Thyroid gland (tissue), 4 donors: ENCODE results near the gene PRMT2. TPM values are rescaled to one million over a fixed set of nuclear protein-coding genes. Genes with fewer than 3 reads are reported as not detected.

ENCODE experiments used
- DNase-seq, 2 donors: peaks; one replicate each; pipeline ENCODE4 v3.0.0-alpha.2; 2019
- H3K27ac ChIP-seq, 3 donors: fragments of 200-600 bp; sonication (generic); 1 replicate in 2 of 3; 2 replicates in 1 of 3; pipeline ENCODE4 v1.5.1; 2016 to 2019; ENCODE audit warnings: mild to moderate bottlenecking in 1 of 3, moderate library complexity in 1 of 3
- H3K27me3 ChIP-seq: fragments of 200-600 bp; sonication (generic); one replicate; pipeline ENCODE4 v1.5.1; 2019
- H3K36me3 ChIP-seq, 2 donors: fragments of 200-600 bp; sonication (generic); one replicate each; pipeline ENCODE4 v1.5.1; 2016 to 2019
- H3K4me1 ChIP-seq, 2 donors: fragments of 200-600 bp; sonication (generic); one replicate each; pipeline ENCODE4 v1.5.1; 2017 to 2019
- H3K4me3 ChIP-seq, 3 donors: fragments of 200-600 bp; sonication (generic); replicated peaks in 1 of 3; 1 replicate in 2 of 3; 2 replicates in 1 of 3; pipeline ENCODE4 v1.5.1; 2016; ENCODE audit warnings: mild to moderate bottlenecking in 1 of 3
- H3K9me3 ChIP-seq: fragments of 200-600 bp; sonication (generic); one replicate; pipeline ENCODE4 v1.5.1; 2017
- POLR2A ChIP-seq, 2 donors: fragments of 450-650 bp; IDR thresholded peaks; one replicate each; pipeline ENCODE4 v1.6.1; 2017; ENCODE audit warnings: antibody characterized with exemption in 2 of 2, mild to moderate bottlenecking in 2 of 2, moderate library complexity in 1 of 2
- WGBS, 2 donors: methylation state at CpG; one replicate each; pipeline ENCODE4 v1.1.5; 2017; 5-methylcytosine and 5-hydroxymethylcytosine counted together
- intact Hi-C: fragments of 100-400 bp; cut with DNase I; formaldehyde crosslinking; loops from one replicate; pipeline ENCODE4 v1.15.1; 2023
- total RNA-seq, 4 donors: library from RNA; depleted of rRNA; stranded (reverse); fragments of >200 nt; gene quantifications; one replicate each; pipeline ENCODE4 v1.2.3, GENCODE V29; 2016
- TF ChIP-seq, protein P1 (sequence below), 6 experiments: fragments of 200-600 bp in 3 of 6; fragments of 450-650 bp in 3 of 6; sonication (generic) in 3 of 6; IDR thresholded peaks; one replicate each; pipeline ENCODE4 v1.5.1; 2016 to 2019; ENCODE audit warnings: antibody characterized with exemption in 6 of 6, mild to moderate bottlenecking in 2 of 6, inconsistent platforms in 1 of 6, moderate library complexity in 1 of 6

PRMT2 gene
- total RNA-seq, 4 donors from 2014 or later = 94.6 to 112 (median 99.4) TPM

DNA sequence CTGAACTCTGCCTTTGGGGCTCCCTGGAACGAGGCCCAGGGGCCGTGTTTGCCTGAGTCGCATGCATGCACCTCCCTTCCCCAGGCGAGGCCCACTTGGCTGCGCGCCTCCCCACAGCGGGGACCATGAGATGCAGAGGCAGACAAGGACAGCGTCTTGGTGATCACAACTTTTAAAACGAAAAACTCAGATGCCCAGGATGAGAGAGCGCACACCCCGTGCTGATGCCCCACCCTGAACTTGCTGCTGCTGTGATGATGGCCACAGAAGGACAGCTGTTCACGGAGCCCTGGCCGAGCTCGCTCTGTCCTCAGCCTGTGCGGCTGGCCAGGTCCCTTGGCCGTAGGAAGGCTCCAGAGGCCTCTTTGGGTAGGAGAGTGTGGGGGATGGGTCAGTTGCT is 11.4 kb upstream of the PRMT2 start:
- DNase-seq = no peak
- Histone ChIP-seq H3K4me1 (peaks cover 6 to 7% of the 10 kb centered on the region in 2 donors), H3K9me3 (no peaks in the 10 kb centered on the region), H3K4me3 (no peak overlapping the region), H3K36me3 (no peaks in the 10 kb centered on the region), H3K27ac (no peak overlapping the region), H3K27me3 (no peaks in the 10 kb centered on the region)
- TF ChIP-seq, protein P1, sequence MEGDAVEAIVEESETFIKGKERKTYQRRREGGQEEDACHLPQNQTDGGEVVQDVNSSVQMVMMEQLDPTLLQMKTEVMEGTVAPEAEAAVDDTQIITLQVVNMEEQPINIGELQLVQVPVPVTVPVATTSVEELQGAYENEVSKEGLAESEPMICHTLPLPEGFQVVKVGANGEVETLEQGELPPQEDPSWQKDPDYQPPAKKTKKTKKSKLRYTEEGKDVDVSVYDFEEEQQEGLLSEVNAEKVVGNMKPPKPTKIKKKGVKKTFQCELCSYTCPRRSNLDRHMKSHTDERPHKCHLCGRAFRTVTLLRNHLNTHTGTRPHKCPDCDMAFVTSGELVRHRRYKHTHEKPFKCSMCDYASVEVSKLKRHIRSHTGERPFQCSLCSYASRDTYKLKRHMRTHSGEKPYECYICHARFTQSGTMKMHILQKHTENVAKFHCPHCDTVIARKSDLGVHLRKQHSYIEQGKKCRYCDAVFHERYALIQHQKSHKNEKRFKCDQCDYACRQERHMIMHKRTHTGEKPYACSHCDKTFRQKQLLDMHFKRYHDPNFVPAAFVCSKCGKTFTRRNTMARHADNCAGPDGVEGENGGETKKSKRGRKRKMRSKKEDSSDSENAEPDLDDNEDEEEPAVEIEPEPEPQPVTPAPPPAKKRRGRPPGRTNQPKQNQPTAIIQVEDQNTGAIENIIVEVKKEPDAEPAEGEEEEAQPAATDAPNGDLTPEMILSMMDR (IDR thresholded peaks at IDR 0.05) = no peak
- TF ChIP-seq POLR2A (IDR thresholded peaks at IDR 0.05) = no peak
- WGBS, 2 donors = 81 to 87% methylated on average over 16 of the region's 16 CpGs
- intact Hi-C loops = no loop called here

DNA sequence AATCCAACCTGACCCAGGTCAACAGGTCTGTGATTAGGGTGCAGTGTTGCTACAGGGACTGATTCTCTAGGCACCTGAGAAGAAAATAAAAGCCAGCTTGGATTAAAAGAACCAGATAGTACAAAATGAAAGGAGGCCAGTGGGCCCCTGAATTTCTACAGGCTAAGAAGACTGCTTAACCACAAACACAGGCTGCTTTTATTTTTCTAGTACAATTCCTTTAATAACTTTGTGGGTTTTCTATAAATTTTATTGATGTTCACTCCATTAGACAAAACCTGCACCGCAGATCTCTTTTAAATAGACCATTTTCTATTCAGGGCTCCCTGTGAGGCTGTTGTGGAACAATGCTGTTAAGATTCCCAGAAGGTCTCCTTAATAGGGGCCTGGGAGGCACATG is 9.7 kb upstream of the PRMT2 start:
- 86 to 92% methylated on average over 1 of the region's 1 CpG for WGBS, 2 donors
- peaks cover 6 to 7% of the 10 kb centered on the region in 2 donors for H3K4me1 ChIP-seq
- no peak for DNase-seq
- no peaks in the 10 kb centered on the region for H3K36me3 ChIP-seq
- intact Hi-C loops = no loop called here
- H3K27ac ChIP-seq = no peak overlapping the region
- no peaks in the 10 kb centered on the region for H3K27me3 ChIP-seq
- H3K9me3 ChIP-seq = no peaks in the 10 kb centered on the region
- no peak overlapping the region for H3K4me3 ChIP-seq
- no peak for TF ChIP-seq POLR2A (IDR thresholded peaks at IDR 0.05)
- TF ChIP-seq, protein P1 (IDR thresholded peaks at IDR 0.05) = no peak

- H3K27ac ChIP-seq = no peak overlapping the region
- WGBS, 2 donors = 93 to 96% methylated on average over 7 of the region's 7 CpGs
Measured at GRCh38 chr21:46626536-46626935, 8.9 kb upstream of the PRMT2 start.

GRCh38 chr21:46626975-46627501 is 8.4 kb upstream of the PRMT2 start:
- no peaks in the 10 kb centered on the region for H3K9me3 ChIP-seq
- no peak for TF ChIP-seq POLR2A (IDR thresholded peaks at IDR 0.05)
- TF ChIP-seq, protein P1 (IDR thresholded peaks at IDR 0.05) = no peak
- no peaks in the 10 kb centered on the region for H3K36me3 ChIP-seq
- H3K4me3 ChIP-seq = no peak overlapping the region
- peaks cover 3 to 6% of the 10 kb centered on the region in 2 donors for H3K4me1 ChIP-seq
- no peaks in the 10 kb centered on the region for H3K27me3 ChIP-seq
- 92 to 94% methylated on average over 6 of the region's 6 CpGs for WGBS, 2 donors
- intact Hi-C loops = no loop called here
- DNase-seq = no peak
- H3K27ac ChIP-seq = no peak overlapping the region

More at GRCh38 chr21:46626536-46626935, 8.9 kb upstream of the PRMT2 start:
- H3K9me3 ChIP-seq = no peaks in the 10 kb centered on the region
- no peak for TF ChIP-seq POLR2A (IDR thresholded peaks at IDR 0.05)
- TF ChIP-seq, protein P1 (IDR thresholded peaks at IDR 0.05) = no peak
- intact Hi-C loops = no loop called here
- no peaks in the 10 kb centered on the region for H3K27me3 ChIP-seq
- no peaks in the 10 kb centered on the region for H3K36me3 ChIP-seq
- H3K4me1 ChIP-seq = peaks cover 6 to 7% of the 10 kb centered on the region in 2 donors
- no peak overlapping the region for H3K4me3 ChIP-seq
- no peak for DNase-seq

- H3K36me3 ChIP-seq = no peaks in the 10 kb centered on the region
- intact Hi-C loops = no loop called here
- TF ChIP-seq POLR2A (IDR thresholded peaks at IDR 0.05) = no peak
- TF ChIP-seq, protein P1 (IDR thresholded peaks at IDR 0.05) = no peak
- H3K27me3 ChIP-seq = no peaks in the 10 kb centered on the region
- H3K4me3 ChIP-seq = no peak overlapping the region
- H3K4me1 ChIP-seq = no peaks in the 10 kb centered on the region
- no peaks in the 10 kb centered on the region for H3K9me3 ChIP-seq
- 87 to 89% methylated on average over 4 of the region's 4 CpGs for WGBS, 2 donors
- no peak overlapping the region for H3K27ac ChIP-seq
- DNase-seq = no peak
Measured at GRCh38 chr21:46627726-46628125, 7.7 kb upstream of the PRMT2 start.
